Adrenal gland (tissue), 5 donors: Measurements from ENCODE around the gene DGKA.

Experiments
- POLR2A ChIP-seq, 2 donors: fragments of 450-650 bp; IDR thresholded peaks; one replicate each; pipeline ENCODE4 v1.6.1; 2017; ENCODE audit warnings: antibody characterized with exemption in 2 of 2, mild to moderate bottlenecking in 2 of 2, moderate library complexity in 1 of 2
- TF ChIP-seq, protein P1 (sequence below), 6 experiments: fragments of 450-650 bp in 4 of 6; fragments of 200-600 bp in 2 of 6; sonication (generic) in 1 of 6; IDR thresholded peaks; 1 replicate in 5 of 6; 2 replicates in 1 of 6; pipeline versions ENCODE4 v1.5.1 to v1.8.0; 2016 to 2021; ENCODE audit warnings: antibody characterized with exemption in 6 of 6, mild to moderate bottlenecking in 2 of 6, moderate library complexity in 1 of 6
- donor health status: DM: no; HTN: no; CAD: no.

DNA sequence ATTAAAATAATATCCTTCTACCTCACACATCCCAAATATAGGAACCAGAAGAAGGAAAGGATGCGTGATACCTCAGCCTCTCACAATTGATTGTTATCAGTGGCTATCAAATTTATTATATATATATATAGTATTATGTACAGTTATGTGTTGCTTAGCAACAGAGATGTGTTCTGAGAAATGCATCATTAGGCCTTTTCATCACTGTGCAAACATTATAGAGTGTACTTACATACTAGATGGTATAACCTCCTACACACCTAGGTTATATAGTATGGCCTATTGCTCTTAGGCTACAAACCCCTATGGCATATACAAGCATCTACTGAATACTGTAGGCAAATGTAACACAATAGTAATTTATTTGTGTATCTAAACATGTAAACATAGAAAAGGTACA is 37.2 kb upstream of the DGKA start:
- TF ChIP-seq, protein P1, sequence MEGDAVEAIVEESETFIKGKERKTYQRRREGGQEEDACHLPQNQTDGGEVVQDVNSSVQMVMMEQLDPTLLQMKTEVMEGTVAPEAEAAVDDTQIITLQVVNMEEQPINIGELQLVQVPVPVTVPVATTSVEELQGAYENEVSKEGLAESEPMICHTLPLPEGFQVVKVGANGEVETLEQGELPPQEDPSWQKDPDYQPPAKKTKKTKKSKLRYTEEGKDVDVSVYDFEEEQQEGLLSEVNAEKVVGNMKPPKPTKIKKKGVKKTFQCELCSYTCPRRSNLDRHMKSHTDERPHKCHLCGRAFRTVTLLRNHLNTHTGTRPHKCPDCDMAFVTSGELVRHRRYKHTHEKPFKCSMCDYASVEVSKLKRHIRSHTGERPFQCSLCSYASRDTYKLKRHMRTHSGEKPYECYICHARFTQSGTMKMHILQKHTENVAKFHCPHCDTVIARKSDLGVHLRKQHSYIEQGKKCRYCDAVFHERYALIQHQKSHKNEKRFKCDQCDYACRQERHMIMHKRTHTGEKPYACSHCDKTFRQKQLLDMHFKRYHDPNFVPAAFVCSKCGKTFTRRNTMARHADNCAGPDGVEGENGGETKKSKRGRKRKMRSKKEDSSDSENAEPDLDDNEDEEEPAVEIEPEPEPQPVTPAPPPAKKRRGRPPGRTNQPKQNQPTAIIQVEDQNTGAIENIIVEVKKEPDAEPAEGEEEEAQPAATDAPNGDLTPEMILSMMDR (IDR thresholded peaks at IDR 0.05) = no peak
- no peak for TF ChIP-seq POLR2A (IDR thresholded peaks at IDR 0.05)
